Activated CD8-positive, alpha-beta memory T cell treated with anti-CD3 and anti-CD28 coated beads for 48 hours (primary cell): ENCODE results near the gene CEMIP2.
"Not testable (repeated sequence)": the region's sequence is repeated elsewhere in the genome, so short reads cannot be mapped to it uniquely, and the experiment has no call there.

ENCODE experiments used
- DNase-seq, 3 experiments: peaks; one replicate each; pipeline ENCODE4 v3.0.0-alpha.2; 2020; ENCODE audit warnings: low read depth in 2 of 3, low spot score in 2 of 3

The CEMIP2 gene

DNA sequence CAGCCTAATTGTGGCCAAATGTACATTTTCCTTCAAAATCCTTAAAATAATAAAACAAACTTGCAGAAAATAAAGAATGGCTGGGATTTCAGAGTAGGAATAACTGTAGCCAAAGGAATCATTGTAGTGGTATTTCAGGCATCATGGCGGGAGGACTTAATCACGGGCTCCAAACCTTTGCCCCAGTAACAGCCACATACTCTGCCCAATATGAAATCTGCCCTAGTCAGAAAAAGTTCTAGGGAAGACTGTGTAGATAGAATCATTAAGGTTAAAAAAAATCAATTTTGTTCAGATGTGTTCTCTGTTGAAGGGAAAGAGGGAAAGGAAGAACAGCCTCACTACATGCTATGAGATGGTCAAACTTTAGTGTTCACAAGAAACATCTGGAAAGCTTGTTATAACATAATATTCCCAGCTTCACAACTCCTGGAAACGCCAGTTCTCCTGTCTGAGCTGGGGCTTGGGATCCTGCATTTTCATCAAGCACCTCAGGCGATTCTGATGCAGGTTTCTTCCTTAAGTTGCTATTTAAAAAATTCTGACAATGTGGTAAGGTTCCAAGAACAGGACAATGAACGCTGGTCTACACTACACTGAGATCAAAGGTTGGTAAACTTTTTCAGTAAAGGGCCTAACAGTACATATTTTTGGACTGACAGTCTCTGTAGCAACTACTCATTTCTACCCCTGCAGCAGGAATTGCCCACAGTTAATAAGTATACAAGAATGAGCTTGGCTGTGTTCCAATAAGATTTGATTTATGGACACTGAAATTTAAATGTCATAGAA, 87.9 kb downstream of the CEMIP2 start:
- no peak for DNase-seq

DNA sequence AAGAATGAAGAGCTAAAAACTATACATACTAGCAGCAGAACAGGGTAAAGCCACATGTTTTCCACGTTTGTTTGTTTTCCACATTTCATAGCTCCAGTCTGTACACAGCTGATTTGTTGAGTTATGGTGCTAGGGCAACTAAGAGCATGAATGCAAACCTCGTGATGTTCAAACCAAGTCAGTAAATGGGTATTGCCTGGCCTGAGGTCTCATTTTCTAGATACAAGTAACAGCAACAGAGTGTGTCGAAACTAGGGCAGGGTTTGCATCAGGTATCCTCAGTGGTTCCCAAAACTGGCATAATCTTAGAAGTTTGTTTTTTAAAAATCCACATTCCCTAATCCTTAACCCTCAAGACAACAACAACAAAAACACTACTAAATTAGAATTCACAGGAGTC, 89.3 kb downstream of the CEMIP2 start:
- no peak for DNase-seq

DNA sequence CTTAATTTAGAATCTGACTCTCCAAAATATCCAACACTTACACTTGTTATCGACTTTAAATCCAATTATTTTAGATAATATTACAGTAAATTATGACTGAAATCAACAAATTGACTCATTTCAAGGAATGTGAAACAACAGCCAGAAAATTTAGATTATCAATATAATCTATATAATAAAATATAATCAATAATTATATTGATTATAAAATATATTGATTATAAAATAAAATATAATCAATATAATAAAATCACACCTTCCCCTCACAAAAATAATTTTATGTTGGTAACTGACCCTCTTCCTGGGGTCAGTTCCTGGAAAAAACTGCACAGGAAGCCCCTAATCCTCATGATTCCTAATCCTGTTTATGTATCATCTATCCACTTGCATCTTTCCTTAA, 91.1 kb downstream of the CEMIP2 start:
- DNase-seq, result no peak

DNA sequence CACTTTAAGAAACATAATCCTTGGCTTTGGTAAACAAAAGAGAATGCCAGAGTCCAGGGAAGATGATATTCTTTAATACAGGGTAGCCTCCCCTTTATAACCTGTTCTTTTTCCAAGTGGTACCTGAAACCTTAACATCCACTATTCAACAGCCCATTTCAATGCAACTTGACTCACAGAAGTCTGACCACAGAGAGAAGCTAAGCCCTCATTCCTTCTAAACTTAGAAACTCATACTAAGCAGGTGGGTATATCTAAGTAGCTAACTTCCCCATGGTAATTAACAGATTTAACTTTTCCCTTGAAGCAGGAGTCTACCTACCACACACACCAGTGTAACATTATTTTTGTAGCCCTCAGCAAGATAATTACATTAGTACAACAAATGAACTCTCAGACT, 91.9 kb downstream of the CEMIP2 start:
- no peak for DNase-seq

DNA sequence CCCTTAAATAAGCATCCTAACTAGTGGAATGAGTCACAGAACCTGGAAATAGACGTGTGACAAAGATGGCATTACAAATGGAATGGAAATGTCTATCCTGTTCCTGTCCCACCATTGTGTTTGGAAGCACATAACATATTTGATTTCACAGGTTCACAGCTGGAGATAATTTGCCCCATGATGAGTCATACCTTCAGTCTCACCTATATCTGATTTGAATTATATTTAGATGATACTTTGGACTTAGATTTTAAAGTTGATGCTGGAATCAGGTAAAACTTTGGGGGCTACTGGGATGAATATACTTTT, 92.5 kb downstream of the CEMIP2 start:
- no peak for DNase-seq

DNA sequence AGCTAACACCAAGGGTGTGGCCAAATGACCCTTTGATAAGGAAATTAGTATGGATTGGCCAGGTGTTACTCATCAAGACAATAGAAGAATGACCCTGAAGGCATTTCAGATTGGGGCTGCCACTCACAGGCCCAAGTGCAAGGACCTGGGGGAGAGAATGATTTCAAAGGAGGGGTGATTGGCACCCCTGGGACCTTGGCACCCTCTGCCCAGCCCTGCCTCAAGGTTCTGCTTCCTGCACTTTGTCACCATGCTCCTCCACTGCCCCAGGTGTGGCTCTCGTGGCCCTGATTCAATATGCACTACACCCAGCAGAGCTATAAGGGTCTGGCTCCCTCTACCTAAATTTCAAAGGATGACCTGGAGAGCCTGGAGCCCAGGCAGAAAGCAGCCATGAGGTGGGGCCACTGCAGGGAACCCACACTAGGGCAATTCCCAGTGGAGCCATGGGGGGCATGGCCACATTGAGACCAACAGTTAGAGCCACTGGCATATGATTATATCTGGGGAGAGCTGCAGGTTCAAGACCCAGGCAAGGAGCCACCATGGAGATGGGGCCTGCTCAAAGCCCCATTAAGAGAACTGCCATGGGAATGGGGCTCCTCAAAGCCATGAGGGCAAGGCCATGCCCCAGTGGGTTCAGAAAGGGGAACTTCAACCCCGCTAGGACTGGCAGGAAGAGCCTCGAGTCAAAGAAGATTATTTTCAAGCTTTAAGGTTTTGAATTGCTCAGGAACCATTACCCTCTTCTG, 93.0 kb downstream of the CEMIP2 start:
- no peak for DNase-seq

DNA sequence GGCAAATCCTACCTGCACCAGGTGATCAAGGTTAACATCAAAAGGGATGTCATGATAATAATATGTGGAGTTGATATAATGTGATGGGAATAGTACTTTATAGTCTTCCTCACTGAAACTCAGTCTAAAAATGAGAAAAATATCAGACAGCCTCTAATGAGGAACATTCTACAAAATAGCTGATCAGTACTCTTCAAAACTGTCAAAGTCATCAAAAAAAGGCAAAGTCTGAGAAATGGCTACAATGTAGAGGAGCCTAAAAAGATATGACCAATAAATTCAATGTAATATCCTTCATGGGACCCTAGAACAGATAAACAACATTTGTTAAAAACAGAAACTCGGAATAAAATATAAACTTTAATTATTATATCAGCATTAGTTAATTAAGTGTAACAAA, 95.7 kb downstream of the CEMIP2 start:
- DNase-seq, result no peak

DNA sequence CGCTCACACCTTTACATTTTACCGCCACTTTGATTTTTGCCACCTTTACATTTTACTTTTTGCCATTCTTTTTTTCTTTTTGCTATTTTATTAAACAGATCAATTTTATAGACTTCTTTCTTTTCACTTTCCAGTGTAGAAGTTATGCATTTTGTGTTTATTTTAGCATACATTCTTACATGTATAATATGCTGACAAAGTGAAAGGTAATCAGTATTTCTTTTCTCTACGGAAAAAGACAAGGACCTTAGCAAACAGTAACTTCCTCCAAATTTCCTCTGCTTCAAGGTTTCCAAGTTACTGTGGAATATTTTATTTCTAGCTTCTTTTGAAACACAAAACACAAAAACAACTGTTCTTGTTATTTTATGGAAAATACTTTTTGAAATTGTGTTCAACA, 97.0 kb downstream of the CEMIP2 start:
- DNase-seq, result no peak

DNA sequence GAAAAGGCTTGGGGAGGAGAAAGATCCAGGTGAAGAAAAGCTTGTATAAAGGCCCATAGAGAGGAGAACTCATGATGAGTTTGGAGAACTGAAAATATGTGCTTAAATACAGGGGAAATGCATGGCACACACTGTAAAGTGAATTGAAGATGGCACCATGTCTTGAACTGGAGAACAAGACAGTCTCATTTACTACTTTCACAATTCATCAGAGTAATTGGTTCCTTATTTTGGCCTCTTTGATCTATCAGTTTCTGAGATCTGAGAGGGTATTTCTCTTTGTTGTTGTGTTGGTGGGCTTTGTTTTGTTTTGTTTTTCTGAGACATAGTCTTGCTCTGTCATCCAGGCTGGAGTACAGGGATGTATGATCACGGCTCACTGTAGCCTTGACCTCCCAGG, 98.2 kb downstream of the CEMIP2 start:
- DNase-seq, result no peak

DNA sequence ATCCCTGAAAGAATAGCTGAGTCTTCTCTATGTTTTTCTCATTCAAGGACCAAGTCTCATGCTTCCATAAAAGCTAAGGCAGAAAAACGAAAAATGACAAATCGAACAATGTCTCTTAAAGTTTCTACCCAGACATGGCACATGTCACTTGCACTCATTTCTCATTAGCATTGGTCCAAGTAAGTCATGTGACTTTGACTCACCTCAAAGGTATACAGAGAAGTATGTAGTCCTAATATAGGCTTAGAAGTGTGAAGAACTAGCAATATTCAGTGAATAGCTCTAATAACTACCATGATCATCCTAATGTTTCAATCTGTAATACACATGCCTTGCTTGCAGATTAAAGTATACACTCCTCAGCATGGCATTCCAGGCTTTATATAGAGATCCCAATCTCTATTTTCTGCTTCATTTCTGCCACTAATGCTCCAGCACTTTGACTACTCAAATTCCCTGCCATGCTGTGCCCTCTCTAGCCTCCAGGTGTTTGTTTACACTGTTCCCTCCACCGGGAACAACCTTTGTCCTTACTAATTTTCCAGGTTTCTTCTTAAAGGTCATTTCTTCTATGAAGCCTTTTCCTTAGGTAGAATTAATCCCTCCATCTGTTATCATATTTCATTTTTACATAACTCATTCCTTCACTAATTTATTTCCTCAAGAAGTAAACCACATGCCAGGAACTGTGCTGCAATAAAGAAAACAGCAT, 98.9 kb downstream of the CEMIP2 start:
- no peak for DNase-seq

DNA sequence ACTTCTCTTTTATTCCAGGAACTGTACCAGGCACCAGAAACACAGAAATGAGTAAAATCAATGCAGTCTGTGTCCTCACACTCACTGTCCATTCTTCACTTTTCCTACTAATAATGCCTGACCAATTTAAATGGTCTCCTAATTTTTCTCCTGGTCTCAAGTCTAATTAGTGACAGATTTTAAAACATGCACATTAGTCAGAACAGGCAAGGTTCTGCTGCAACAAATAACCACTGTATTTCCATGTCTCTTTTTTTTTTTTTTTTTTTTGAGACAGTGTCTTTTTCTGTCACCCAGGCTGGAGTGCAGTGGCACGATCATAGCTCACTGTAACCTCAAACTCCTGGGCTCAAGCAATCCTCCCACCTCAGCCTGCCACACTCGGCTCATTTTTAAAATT, 99.6 kb downstream of the CEMIP2 start:
- no peak for DNase-seq

DNA sequence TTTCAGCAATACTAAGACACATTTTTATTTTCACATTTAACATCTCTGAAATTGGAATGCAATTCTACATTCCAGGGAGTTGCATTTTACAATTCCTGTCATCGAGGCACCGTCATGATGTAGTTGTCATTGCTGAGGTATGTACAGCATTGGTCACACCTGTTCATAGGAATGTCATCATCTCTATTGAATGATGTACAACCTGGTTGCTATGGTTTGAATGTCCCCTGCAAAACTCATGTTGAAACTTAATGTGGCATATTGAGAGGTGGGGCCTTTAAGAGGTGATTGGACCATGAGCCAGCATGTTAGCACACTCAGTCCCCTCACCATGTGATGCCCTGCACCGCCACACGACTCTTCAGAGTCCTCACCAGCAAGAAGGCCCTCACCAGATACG, 103.1 kb downstream of the CEMIP2 start:
- no peak for DNase-seq

DNA sequence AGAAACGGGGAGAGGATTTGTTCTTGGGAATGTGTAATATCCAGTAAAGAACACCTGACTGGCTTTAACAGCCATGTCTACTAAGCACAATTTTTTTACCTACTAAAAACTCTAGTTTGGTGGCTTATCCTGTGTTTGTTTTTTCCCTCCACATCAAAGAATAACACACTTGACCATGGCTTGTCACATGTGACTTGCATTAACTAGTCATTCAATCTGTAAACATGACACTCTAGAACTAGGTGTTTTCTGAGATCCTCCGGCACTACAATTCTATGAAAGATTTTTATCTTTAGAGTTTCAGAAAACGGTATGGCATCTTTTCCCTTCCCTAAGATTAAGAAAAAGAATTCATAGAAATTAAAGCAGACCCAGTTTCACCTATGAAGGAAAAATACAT, 103.7 kb downstream of the CEMIP2 start:
- DNase-seq, result no peak

DNA sequence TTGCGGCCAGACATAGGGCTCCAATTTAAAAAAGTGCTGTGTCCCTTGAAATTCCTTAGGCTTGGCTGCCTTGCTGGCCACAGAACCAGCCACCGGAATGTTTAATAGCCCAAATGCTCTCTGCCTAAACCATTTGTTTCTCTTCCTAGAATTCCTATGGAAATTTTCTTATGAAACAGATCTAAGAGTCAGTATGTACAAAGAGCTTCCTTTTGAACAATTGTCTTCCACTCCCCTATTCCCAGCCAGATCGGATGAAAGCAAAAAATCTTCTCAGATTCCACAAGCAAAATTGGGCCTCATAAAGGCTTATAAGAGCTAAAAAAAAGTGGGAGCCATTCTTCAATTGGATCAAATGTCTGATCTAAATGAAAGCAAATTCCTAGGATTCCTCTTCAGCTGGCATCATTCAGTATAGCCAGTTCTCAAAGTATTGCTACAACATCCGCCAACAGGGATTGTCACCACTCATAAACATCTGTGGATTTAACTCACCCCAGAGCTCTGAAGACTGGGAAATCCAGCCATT, 104.3 kb downstream of the CEMIP2 start:
- no peak for DNase-seq

DNA sequence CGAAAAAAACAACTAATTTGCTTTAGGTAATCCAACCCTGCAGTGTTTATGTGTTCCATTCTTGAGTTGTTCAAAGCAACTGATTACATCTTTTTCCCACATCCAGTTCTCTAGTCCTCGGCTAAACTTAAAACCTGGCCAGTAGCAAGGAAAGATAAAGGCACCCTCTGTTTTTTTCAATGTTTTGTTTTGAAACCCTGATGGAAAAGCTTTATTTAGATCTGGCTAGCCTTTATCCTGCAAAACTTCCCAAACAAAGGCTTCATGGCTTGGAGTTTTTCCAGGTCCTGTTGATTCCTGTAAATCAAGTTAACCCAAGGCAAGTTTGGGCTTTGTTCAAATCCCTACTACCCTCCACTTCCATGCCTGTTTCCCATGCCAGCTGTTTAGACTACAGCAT, 105.1 kb downstream of the CEMIP2 start:
- no peak for DNase-seq

DNA sequence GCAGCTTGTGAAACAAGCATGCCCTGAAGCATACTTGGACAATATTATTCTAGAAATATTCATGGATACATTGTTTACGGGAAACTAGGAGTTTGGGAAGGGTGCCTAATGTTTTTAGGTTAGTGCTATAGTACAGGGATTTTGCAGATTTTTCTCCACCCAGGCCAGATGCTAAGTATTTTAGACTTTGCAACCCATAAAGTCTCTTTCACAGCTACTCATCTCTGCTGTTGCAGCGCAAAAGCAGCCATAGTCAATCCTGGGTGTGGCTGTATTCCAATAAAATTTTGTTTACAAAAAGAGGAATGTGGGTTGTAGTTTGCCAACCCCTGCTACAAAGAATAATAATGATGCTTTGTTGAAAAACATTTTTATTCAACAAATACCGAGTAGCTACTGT, 106.2 kb downstream of the CEMIP2 start:
- no peak for DNase-seq

DNA sequence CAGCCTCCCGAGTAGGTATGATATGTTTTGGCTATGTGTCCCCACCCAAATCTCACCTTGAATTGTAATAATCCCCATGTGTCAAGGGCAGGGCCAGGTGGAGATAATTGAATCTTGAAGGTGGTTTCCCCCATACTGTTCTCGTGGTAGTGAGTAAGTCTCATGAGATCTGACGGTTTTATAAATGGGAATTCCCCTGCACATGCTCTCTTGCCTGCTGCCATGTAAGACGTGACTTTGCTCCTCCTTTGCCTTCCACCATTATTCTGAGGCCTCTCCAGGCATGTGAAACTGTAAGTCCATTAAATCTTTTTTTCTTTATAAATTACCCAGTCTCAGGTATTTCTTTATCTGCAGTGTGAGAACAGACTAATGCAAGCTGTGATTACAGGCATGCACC, 111.0 kb downstream of the CEMIP2 start:
- DNase-seq, result not testable (repeated sequence)

DNA sequence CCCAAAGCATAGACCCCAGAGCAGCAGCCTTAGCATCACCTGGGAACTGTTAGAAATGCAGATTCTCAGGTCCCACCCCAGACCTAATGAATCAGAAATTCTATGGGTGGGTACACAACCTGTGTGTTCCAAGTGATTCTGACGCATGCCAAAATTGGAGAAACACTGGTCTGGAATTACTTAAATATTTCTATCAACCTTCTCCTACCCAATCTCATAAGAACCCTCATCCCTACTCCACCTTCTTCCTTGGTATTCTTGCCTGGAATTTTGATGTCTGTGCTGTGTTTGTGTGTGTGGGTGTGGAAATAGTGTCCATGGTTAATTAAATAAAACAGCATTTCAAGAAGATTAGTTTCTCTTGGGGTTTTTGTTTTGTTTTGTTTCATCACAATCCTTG, 111.8 kb downstream of the CEMIP2 start:
- no peak for DNase-seq

DNA sequence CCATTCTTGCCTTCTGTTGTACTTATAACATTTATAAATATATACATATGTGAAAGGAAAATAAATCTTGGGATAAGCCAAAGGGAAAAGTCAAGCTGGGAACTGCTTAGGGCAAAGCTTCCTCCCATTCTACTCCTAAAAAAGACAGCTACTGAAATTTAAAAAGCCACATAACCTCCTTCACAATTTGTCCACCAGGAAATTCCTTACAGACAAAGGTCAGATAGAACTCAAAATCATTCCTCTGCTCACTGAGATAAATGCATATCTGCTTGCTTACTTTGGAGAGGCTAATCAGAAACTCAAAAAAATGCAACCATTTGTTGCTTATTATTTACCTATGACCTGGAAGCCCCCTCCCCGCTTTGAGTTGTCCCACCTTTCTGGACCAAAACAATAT, 112.5 kb downstream of the CEMIP2 start:
- no peak for DNase-seq

DNA sequence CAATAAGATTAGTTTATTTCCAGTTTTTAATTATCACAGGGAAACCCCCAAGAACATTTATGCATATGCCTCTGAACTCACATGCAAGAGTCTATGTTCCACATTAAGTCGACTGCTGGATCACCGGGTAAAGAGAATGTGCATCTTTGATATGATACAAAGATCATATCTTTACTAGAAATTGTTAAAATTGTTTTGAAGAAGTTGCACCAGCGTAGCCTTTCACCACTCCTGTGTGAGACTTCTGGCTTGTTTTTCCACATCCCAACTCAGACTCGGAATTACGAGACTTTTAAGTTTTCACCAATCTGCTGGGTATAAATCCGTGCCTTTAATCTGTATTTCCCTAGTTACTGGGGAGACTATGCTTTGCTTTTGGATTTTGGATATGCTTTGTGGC, 113.2 kb downstream of the CEMIP2 start:
- no peak for DNase-seq

DNA sequence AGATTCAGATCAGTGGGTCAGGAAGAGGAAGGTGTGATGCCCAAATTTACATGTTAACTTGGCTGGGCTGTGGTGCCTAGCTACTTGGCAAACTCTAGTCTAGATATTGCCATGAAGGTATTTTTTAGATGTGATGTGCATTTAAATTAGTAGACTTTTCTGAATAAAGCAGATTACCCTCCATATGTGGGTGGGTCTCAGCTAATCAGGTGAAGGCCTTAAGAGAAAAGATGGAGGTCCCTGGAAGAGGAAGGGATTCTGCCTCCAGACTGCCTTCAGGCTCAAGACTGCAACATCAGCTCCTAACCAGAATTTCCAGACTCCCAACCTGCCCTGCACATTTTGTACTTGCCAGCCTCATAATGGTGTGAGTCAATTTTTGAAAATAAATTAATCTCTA, 115.8 kb downstream of the CEMIP2 start:
- DNase-seq, result no peak

DNA sequence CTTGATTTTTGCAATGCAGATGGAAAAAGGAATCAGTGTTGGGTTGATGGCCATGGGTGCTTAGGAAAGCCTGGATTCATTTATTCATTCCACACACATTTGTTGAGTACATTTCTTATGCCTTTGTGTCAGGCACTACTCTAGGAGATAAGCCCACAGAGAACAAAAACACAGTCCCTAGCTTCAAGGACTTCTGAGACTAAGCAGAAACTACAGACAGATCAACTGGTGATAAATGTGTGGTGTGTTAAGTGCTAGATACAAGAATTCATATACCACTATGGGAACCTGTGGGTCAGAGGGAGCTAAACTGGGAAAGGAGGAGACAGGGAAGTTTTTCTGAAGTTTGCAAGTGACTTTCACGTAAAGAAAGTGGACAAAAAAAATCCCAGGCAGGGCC, 119.9 kb downstream of the CEMIP2 start:
- DNase-seq, result no peak
